Lower lobe of right lung (tissue), 2 donors: ENCODE data around the gene EHMT1. TPM values are rescaled to one million over a fixed set of nuclear protein-coding genes. Genes with fewer than 3 reads are reported as not detected.

Experiments used
- ATAC-seq, 2 donors: fragments of 200-7000 bp; cut with Tn5 transposase; one replicate each; pipeline ENCODE4 v1.9.1; 2020 to 2022; ENCODE audit warnings: mild to moderate bottlenecking in 2 of 2, moderate library complexity in 2 of 2
- DNase-seq: peaks from one replicate; pipeline ENCODE4 v3.0.0-alpha.2; 2020
- H3K27ac ChIP-seq: fragments of 200-600 bp; one replicate; pipeline ENCODE4 v1.8.0; 2022
- H3K27me3 ChIP-seq: fragments of 200-600 bp; one replicate; pipeline ENCODE4 v1.8.0; 2022; ENCODE audit warnings: low read depth
- H3K36me3 ChIP-seq: fragments of 200-600 bp; one replicate; pipeline ENCODE4 v1.8.0; 2022; ENCODE audit warnings: mild to moderate bottlenecking
- H3K4me1 ChIP-seq: fragments of 200-600 bp; one replicate; pipeline ENCODE4 v1.8.0; 2022
- H3K4me3 ChIP-seq: fragments of 200-600 bp; one replicate; pipeline ENCODE4 v1.8.0; 2022; ENCODE audit warnings: mild to moderate bottlenecking
- H3K9me3 ChIP-seq: fragments of 200-600 bp; one replicate; pipeline ENCODE4 v1.8.0; 2022
- CTCF ChIP-seq: fragments of 200-600 bp; IDR thresholded peaks from one replicate; pipeline ENCODE4 v1.8.0; 2022; ENCODE audit warnings: antibody characterized with exemption, mild to moderate bottlenecking
- intact Hi-C: fragments of 100-400 bp; cut with DNase I; formaldehyde crosslinking; loops from one replicate; pipeline ENCODE4 v1.11.0; 2022
- total RNA-seq: library from RNA; stranded (reverse); fragmentation: NEBNext Ultra II Directional; extraction: Animal tissue kit (Norgen Biotek cat#: 25700); gene quantifications from one replicate; pipeline ENCODE4 v1.2.1, GENCODE V29; 2021
- donor health status: DM: no; HTN: yes; CAD: no; lungs with severe emphysema.

The EHMT1 gene
- total RNA-seq, 1 donor from 2014 or later, result 73.5 TPM

- Histone ChIP-seq H3K27me3 (no peaks in the 10 kb centered on the region), H3K4me3 (no peak overlapping the region), H3K9me3 (no peaks in the 10 kb centered on the region), H3K4me1 (peaks cover 32% of the 10 kb centered on the region), H3K36me3 (peaks cover 3% of the 10 kb centered on the region), H3K27ac (no peak overlapping the region)
- no peak for TF ChIP-seq CTCF
- ATAC-seq (peak; percentile 47 to 48), DNase-seq (no peak)
- intact Hi-C loops, result no loop called here
Observed at GRCh38 chr9:137682428-137683105, 63.8 kb downstream of the EHMT1 start.

- Histone ChIP-seq H3K9me3 (no peaks in the 10 kb centered on the region), H3K4me1 (peaks cover 35% of the 10 kb centered on the region), H3K4me3 (no peak overlapping the region), H3K27me3 (no peaks in the 10 kb centered on the region), H3K36me3 (peaks cover 3% of the 10 kb centered on the region), H3K27ac (no peak overlapping the region)
- ATAC-seq (no peak), DNase-seq (no peak)
- no peak for TF ChIP-seq CTCF
- intact Hi-C loops, result no loop called here
Observed at GRCh38 chr9:137683262-137683864, 64.6 kb downstream of the EHMT1 start.

- DNase-seq (no peak), ATAC-seq (peak; percentile 27 to 67)
- intact Hi-C loops, result no loop called here
- H3K4me3 ChIP-seq, result no peak overlapping the region
- H3K4me1 ChIP-seq, result peaks cover 53% of the 10 kb centered on the region
- no peaks in the 10 kb centered on the region for H3K9me3 ChIP-seq
- H3K27me3 ChIP-seq, result no peaks in the 10 kb centered on the region
- H3K36me3 ChIP-seq, result no peaks in the 10 kb centered on the region
- no peak for TF ChIP-seq CTCF
- H3K27ac ChIP-seq, result no peak overlapping the region
Observed at GRCh38 chr9:137685035-137685740, 66.4 kb downstream of the EHMT1 start.

- no peaks in the 10 kb centered on the region for H3K27me3 ChIP-seq
- DNase-seq (no peak), ATAC-seq (no peak)
- no peaks in the 10 kb centered on the region for H3K36me3 ChIP-seq
- intact Hi-C loops, result no loop called here
- no peaks in the 10 kb centered on the region for H3K9me3 ChIP-seq
- no peak overlapping the region for H3K4me3 ChIP-seq
- no peak overlapping the region for H3K27ac ChIP-seq
- no peak for TF ChIP-seq CTCF
- H3K4me1 ChIP-seq, result peaks cover 55% of the 10 kb centered on the region
Observed at GRCh38 chr9:137685741-137686420, 67.1 kb downstream of the EHMT1 start.

- H3K9me3 ChIP-seq, result no peaks in the 10 kb centered on the region
- no peak for TF ChIP-seq CTCF
- intact Hi-C loops, result no loop called here
- DNase-seq (no peak), ATAC-seq (no peak)
- H3K4me1 ChIP-seq, result peaks cover 60% of the 10 kb centered on the region
- no peaks in the 10 kb centered on the region for H3K36me3 ChIP-seq
- H3K4me3 ChIP-seq, result no peak overlapping the region
- no peak overlapping the region for H3K27ac ChIP-seq
- H3K27me3 ChIP-seq, result no peaks in the 10 kb centered on the region
Observed at GRCh38 chr9:137688261-137688660, 69.5 kb downstream of the EHMT1 start.
